ENCODE data around the gene PSMA2. TPM values are rescaled to one million over a fixed set of nuclear protein-coding genes. Genes with fewer than 3 reads are reported as not detected.

PSMA2 gene
- total RNA-seq, 1 experiment from 2014 or later, result 159 TPM

GRCh38 chr7:42940985-42941847 is 9.2 kb upstream of the PSMA2 start:
- intact Hi-C loops (cut with micrococcal nuclease; ENCODE audit: unreplicated experiment), result loop anchor here (1.0 to 5.0 kb wide), 4 partner anchors 167 to 898 kb away; no protein-coding TSS in a partner anchor
- Histone ChIP-seq H3K9me3 (no peaks in the 10 kb centered on the region), H3K36me3 (ENCODE audit: control insufficient read depth, insufficient read depth, low read length) (no peaks in the 10 kb centered on the region; the same call in 1 of the 2 replicates), H3K27me3 (replicated peaks; ENCODE audit: control insufficient read depth, insufficient read depth, low read length) (no peaks in the 10 kb centered on the region), H3K4me3 (ENCODE audit: low read depth, low read length) (no peak overlapping the region), H3K4me1 (no peaks in the 10 kb centered on the region)
- Mint-ChIP-seq H3K9me3 (ENCODE audit: unreplicated experiment) (no peaks in the 10 kb centered on the region), H3K4me1 (ENCODE audit: low read depth, unreplicated experiment) (no peaks in the 10 kb centered on the region), H3K36me3 (ENCODE audit: insufficient read depth, unreplicated experiment) (peaks cover 25% of the 10 kb centered on the region), H3K27me3 (ENCODE audit: insufficient read depth, unreplicated experiment) (no peaks in the 10 kb centered on the region), H3K4me3 (ENCODE audit: unreplicated experiment) (no peak overlapping the region), H3K27ac (ENCODE audit: unreplicated experiment) (no peak overlapping the region)
- POLR2A ChIA-PET, result interaction anchor here (0.7 kb wide), 1 partner anchor 9 kb away, joined by 3 read pairs; the partner anchor contains the start of genes MRPL32 and PSMA2
- CTCF ChIA-PET, result interaction anchor here (0.5 to 1.3 kb wide), 9 partner anchors 9 to 901 kb away, joined by 3 to 19 read pairs (median 6); partner anchors contain the start of genes MRPL32 and PSMA2
- DNase-seq, result peak; percentile 74 to 78
- peak; percentile 86 to 91 for TF ChIP-seq CTCF (IDR thresholded peaks at IDR 0.05; ENCODE audit: insufficient read depth in 1 of 2, low read depth in 1 of 2, low read length in 1 of 2, severe bottlenecking in 1 of 2, unreplicated experiment in 1 of 2)
- no TSS peak for BruUV-seq (replicated peaks)

- TF ChIP-seq CTCF (IDR thresholded peaks at IDR 0.05; ENCODE audit: insufficient read depth in 1 of 2, low read depth in 1 of 2, low read length in 1 of 2, severe bottlenecking in 1 of 2, unreplicated experiment in 1 of 2), result no peak
- Histone ChIP-seq H3K36me3 (ENCODE audit: control insufficient read depth, insufficient read depth, low read length) (no peaks in the 10 kb centered on the region; the same call in 1 of the 2 replicates), H3K4me3 (ENCODE audit: low read depth, low read length) (no peak overlapping the region), H3K9me3 (no peaks in the 10 kb centered on the region), H3K27me3 (replicated peaks; ENCODE audit: control insufficient read depth, insufficient read depth, low read length) (no peaks in the 10 kb centered on the region), H3K4me1 (no peaks in the 10 kb centered on the region)
- BruUV-seq (replicated peaks), result no TSS peak
- intact Hi-C loops (cut with micrococcal nuclease; ENCODE audit: unreplicated experiment), result loop anchor here (2.0 to 5.0 kb wide), 2 partner anchors 518 to 899 kb away; no protein-coding TSS in a partner anchor
- CTCF ChIA-PET, result no interaction called here
- Mint-ChIP-seq H3K4me3 (ENCODE audit: unreplicated experiment) (no peak overlapping the region), H3K36me3 (ENCODE audit: insufficient read depth, unreplicated experiment) (peaks cover 33% of the 10 kb centered on the region), H3K27ac (ENCODE audit: unreplicated experiment) (no peak overlapping the region), H3K9me3 (ENCODE audit: unreplicated experiment) (no peaks in the 10 kb centered on the region), H3K4me1 (ENCODE audit: low read depth, unreplicated experiment) (no peaks in the 10 kb centered on the region), H3K27me3 (ENCODE audit: insufficient read depth, unreplicated experiment) (no peaks in the 10 kb centered on the region)
- no peak for DNase-seq
- POLR2A ChIA-PET, result no interaction called here
These were observed 7.7 kb upstream of the PSMA2 start for GRCh38 chr7:42939457-42940240.

GRCh38 chr7:42935861-42936260 is 3.9 kb upstream of the PSMA2 start:
- Mint-ChIP-seq H3K4me1 (ENCODE audit: low read depth, unreplicated experiment) (no peaks in the 10 kb centered on the region), H3K9me3 (ENCODE audit: unreplicated experiment) (no peaks in the 10 kb centered on the region), H3K27ac (ENCODE audit: unreplicated experiment) (no peak overlapping the region), H3K27me3 (ENCODE audit: insufficient read depth, unreplicated experiment) (no peaks in the 10 kb centered on the region), H3K36me3 (ENCODE audit: insufficient read depth, unreplicated experiment) (peaks cover 42% of the 10 kb centered on the region), H3K4me3 (ENCODE audit: unreplicated experiment) (no peak overlapping the region)
- no peak for DNase-seq
- Histone ChIP-seq H3K4me1 (peaks cover 4% of the 10 kb centered on the region; the same call in 1 of the 2 replicates), H3K27me3 (replicated peaks; ENCODE audit: control insufficient read depth, insufficient read depth, low read length) (no peaks in the 10 kb centered on the region), H3K4me3 (ENCODE audit: low read depth, low read length) (no peak overlapping the region), H3K9me3 (no peaks in the 10 kb centered on the region), H3K36me3 (ENCODE audit: control insufficient read depth, insufficient read depth, low read length) (no peaks in the 10 kb centered on the region; the same call in 1 of the 2 replicates)
- no peak for TF ChIP-seq CTCF (IDR thresholded peaks at IDR 0.05; ENCODE audit: insufficient read depth in 1 of 2, low read depth in 1 of 2, low read length in 1 of 2, severe bottlenecking in 1 of 2, unreplicated experiment in 1 of 2)
- ChIA-PET POLR2A (no interaction called here), CTCF (no interaction called here)
- no TSS peak for BruUV-seq (replicated peaks)
- intact Hi-C loops (cut with micrococcal nuclease; ENCODE audit: unreplicated experiment), result no loop called here

Data from Caco-2 (cell line).